Activated CD4-positive, CD25-positive, alpha-beta regulatory T cell treated with anti-CD3 and anti-CD28 coated beads, Interleukin-2, amount 50 U/mL, for 24 hours (primary cell): ENCODE measurements around the gene PIAS4.
A peak's percentile ranks its signal among the peaks of the same experiment; 100 is the strongest.

Experiments
- ATAC-seq, 2 donors: fragments of 150-1000 bp; cut with Tn5 transposase; one replicate each; pipeline ENCODE4 v1.10.0; 2021; ENCODE audit warnings: mild to moderate bottlenecking in 1 of 2, moderate library complexity in 1 of 2

Gene PIAS4

GRCh38 chr19:4043401-4043800 lies 35.9 kb downstream of the PIAS4 start:
- no peak for ATAC-seq

GRCh38 chr19:4043966-4044715 lies 36.6 kb downstream of the PIAS4 start:
- no peak for ATAC-seq

- ATAC-seq, result no peak
Measured at GRCh38 chr19:4044990-4045465, 37.5 kb downstream of the PIAS4 start.

GRCh38 chr19:4045597-4046361 lies 38.2 kb downstream of the PIAS4 start:
- no peak for ATAC-seq

- ATAC-seq, result no peak
Measured at GRCh38 chr19:4046362-4046691, 38.8 kb downstream of the PIAS4 start.

- no peak for ATAC-seq
Measured at GRCh38 chr19:4046946-4047683, 39.6 kb downstream of the PIAS4 start.

- no peak for ATAC-seq
Measured at GRCh38 chr19:4049432-4049831, 41.9 kb downstream of the PIAS4 start.

- peak; percentile 25 to 69 for ATAC-seq
Measured at GRCh38 chr19:4051175-4052101, 43.9 kb downstream of the PIAS4 start.

- ATAC-seq, result no peak
Measured at GRCh38 chr19:4052114-4052992, 44.8 kb downstream of the PIAS4 start.

- no peak for ATAC-seq
Measured at GRCh38 chr19:4052993-4053422, 45.5 kb downstream of the PIAS4 start.

- no peak for ATAC-seq
Measured at GRCh38 chr19:4053423-4054324, 46.1 kb downstream of the PIAS4 start.

GRCh38 chr19:4054441-4055208 lies 47.1 kb downstream of the PIAS4 start:
- no peak for ATAC-seq

- ATAC-seq, result no peak
Measured at GRCh38 chr19:4055209-4055552, 47.6 kb downstream of the PIAS4 start.

- peak; percentile 55 to 61 for ATAC-seq
Measured at GRCh38 chr19:4057931-4058692, 50.6 kb downstream of the PIAS4 start.

GRCh38 chr19:4058693-4059452 lies 51.3 kb downstream of the PIAS4 start:
- ATAC-seq, result no peak

- no peak for ATAC-seq
Measured at GRCh38 chr19:4059453-4059871, 51.9 kb downstream of the PIAS4 start.

- peak; percentile 40 to 46 for ATAC-seq
Measured at GRCh38 chr19:4059891-4060620, 52.5 kb downstream of the PIAS4 start.
